ENCODE measurements around the gene HOXD10. TPM values are rescaled to one million over a fixed set of nuclear protein-coding genes. Genes with fewer than 3 reads are reported as not detected.
A peak's percentile ranks its signal among the peaks of the same experiment; 100 is the strongest.

HOXD10 gene
- total and polyA plus RNA-seq, 2 experiments from 2014 or later: not detected

DNA sequence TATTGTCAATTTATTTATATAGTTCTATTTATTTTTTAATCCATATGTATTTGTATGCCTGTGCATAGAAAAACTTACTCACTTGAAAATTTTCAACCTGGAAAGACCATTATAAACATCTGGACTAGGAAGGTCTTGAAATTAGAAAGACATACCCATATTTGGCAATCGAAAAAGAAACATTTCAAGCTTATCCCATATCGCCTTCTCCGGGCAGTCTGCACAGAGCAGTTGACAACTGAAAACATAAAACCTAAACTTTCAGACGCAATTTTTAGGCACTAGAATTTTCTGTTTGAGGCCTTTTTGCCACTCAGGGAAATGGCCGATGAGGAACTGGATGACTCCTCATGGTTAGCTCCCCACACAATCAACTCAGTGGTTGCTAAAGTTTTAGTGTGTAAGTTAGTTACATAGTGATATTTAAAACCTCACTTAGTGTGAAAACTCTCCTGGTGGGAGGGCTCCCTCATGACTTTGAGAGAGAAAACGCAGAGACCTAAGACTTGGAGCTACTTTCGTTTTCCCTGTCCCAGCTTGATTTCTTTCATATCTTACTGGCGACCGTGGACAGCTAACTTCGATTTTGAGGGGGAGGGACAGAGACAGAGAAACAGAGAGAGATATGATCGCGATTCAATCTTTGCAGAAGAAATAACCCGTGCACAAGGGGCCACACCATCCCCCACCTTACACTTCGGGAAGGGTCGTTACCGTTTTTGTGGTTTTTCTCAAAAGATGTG lies 20.2 kb upstream of the HOXD10 start:
- H3K27me3 ChIP-seq: peaks cover 100% of the 10 kb centered on the region
- H3K4me3 ChIP-seq: no peak overlapping the region
- H3K4me1 ChIP-seq (ENCODE audit: low read depth): no peaks in the 10 kb centered on the region
- no peaks in the 10 kb centered on the region for H3K9me3 ChIP-seq (ENCODE audit: low read depth)
- TF ChIP-seq, protein P1, sequence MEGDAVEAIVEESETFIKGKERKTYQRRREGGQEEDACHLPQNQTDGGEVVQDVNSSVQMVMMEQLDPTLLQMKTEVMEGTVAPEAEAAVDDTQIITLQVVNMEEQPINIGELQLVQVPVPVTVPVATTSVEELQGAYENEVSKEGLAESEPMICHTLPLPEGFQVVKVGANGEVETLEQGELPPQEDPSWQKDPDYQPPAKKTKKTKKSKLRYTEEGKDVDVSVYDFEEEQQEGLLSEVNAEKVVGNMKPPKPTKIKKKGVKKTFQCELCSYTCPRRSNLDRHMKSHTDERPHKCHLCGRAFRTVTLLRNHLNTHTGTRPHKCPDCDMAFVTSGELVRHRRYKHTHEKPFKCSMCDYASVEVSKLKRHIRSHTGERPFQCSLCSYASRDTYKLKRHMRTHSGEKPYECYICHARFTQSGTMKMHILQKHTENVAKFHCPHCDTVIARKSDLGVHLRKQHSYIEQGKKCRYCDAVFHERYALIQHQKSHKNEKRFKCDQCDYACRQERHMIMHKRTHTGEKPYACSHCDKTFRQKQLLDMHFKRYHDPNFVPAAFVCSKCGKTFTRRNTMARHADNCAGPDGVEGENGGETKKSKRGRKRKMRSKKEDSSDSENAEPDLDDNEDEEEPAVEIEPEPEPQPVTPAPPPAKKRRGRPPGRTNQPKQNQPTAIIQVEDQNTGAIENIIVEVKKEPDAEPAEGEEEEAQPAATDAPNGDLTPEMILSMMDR (IDR thresholded peaks at IDR 0.05; ENCODE audit: low read depth, low read length): no peak
- H3K36me3 ChIP-seq: no peaks in the 10 kb centered on the region
- no peak for DNase-seq (ENCODE audit: low read depth in 1 of 2, low spot score in 1 of 2)
- H3K27ac ChIP-seq: no peak overlapping the region

DNA sequence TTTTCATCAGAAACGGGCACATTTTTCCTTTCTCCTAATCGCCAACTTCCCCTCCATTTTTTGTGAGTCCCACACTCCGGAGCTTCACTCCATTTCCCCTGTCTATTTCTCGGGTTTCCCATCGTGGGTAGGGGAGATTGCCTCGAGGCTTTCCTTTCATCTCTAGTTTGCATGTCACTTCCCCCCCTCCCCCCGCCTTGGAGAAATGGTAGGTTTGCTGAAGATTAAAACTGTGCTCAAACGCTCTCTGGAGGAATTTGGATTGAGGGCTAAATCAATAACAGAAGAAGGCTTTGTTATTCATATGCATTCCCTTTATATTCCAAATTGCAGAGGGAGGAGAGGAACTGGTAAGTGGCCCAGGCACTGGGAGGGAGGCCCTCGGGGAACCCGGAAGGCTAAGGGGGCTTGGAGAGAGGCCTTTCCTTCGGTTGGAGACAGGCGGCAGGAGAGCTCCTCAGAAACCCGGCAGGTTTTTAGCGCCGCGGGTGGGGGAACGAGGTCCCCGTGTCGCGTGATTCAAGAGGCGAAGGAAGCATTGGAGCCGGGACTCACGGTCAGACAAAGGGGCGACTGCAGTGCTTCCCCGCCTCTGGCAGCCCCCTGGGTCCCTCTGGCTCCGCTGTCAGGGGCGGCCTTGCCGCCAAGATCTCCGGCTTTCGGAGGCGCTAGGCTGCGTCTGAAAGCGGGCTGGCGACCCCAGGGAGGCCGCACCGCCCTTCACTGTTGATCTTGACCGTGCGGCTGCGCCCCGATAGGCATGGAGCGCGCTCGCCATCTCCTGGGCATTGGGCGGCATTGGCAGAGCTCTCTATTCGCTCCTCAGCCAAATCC lies 19.4 kb upstream of the HOXD10 start:
- no peaks in the 10 kb centered on the region for H3K36me3 ChIP-seq
- no peaks in the 10 kb centered on the region for H3K9me3 ChIP-seq (ENCODE audit: low read depth)
- peak overlapping the region; percentile 33 for H3K4me3 ChIP-seq
- DNase-seq (ENCODE audit: low read depth in 1 of 2, low spot score in 1 of 2): peak; percentile 65 to 88
- no peaks in the 10 kb centered on the region for H3K4me1 ChIP-seq (ENCODE audit: low read depth)
- H3K27ac ChIP-seq: no peak overlapping the region
- TF ChIP-seq, protein P1 (IDR thresholded peaks at IDR 0.05; ENCODE audit: low read depth, low read length): peak; percentile 74
- H3K27me3 ChIP-seq: peaks cover 100% of the 10 kb centered on the region

DNA sequence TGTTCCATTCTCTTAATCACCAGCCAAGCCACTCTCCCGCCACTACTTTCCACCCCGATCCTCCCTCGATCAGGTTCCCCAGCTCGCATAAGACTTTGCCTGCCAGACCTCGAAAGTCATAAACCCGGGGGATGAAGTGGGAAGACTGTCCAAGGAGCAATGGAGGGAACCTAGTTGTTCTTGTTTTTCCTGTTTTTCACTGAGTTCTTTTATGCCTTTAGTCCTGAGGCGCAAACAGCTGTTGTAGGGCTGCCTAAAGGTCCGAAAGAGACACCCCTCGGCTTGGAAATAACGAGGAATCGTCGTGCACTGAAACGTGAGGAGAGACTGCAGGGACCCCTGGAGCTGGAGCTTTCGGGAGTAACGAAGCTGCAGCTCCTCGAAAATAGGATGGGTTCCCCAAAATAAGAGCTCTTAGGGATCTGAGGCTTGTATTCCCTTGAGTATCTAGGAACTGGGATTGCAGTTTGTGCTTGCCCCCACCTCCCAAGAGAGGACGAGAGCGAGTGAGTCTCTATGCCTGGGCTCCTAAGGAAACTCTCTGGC lies 18.7 kb upstream of the HOXD10 start:
- no peaks in the 10 kb centered on the region for H3K36me3 ChIP-seq
- H3K27ac ChIP-seq: no peak overlapping the region
- H3K4me1 ChIP-seq (ENCODE audit: low read depth): no peaks in the 10 kb centered on the region
- no peak for DNase-seq (ENCODE audit: low read depth in 1 of 2, low spot score in 1 of 2)
- no peak overlapping the region for H3K4me3 ChIP-seq
- TF ChIP-seq, protein P1 (IDR thresholded peaks at IDR 0.05; ENCODE audit: low read depth, low read length): no peak
- H3K27me3 ChIP-seq: peaks cover 100% of the 10 kb centered on the region
- no peaks in the 10 kb centered on the region for H3K9me3 ChIP-seq (ENCODE audit: low read depth)

DNA sequence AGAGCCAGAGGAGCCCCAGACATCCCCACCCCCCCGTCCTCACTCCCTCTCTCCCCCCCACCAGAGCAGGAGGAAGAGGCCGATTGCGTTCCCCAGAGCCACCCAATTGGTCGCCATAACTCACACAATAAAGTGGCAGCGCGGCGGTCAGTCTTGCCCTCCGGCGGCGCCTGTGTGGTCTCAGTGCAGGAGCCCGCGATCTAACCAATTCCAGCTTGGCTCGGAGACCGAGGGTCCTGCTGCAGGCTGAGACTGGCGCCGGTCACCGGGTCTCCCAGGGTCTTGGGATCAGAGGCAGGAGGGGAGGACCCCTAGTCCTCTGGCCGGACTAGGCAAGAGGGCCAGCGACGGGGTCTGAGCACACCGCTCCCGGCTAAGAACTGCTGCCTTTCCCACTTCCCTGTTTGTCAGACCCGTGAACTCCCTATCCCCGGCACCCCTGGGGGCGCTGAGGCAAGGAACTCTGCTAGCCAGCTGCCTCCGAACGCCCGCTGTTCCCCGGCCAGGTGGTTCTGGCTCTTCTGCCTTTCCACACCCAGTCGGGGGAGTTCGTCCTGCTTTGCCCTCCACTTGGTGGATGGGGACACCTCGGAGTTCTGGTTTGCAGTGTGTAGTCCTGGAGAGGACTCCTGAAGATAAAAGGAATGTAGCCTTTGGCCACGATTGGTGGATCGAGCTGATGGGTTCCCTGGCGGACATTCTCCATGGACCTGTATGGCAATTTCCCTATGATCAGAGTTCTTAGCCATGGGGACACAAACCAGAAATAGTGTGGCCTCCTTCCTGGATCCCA lies 18.0 kb upstream of the HOXD10 start:
- TF ChIP-seq, protein P1 (IDR thresholded peaks at IDR 0.05; ENCODE audit: low read depth, low read length): no peak
- Histone ChIP-seq H3K36me3 (no peaks in the 10 kb centered on the region), H3K27me3 (peaks cover 100% of the 10 kb centered on the region), H3K27ac (no peak overlapping the region), H3K4me3 (no peak overlapping the region), H3K9me3 (ENCODE audit: low read depth) (no peaks in the 10 kb centered on the region), H3K4me1 (ENCODE audit: low read depth) (no peaks in the 10 kb centered on the region)
- no peak for DNase-seq (ENCODE audit: low read depth in 1 of 2, low spot score in 1 of 2)

DNA sequence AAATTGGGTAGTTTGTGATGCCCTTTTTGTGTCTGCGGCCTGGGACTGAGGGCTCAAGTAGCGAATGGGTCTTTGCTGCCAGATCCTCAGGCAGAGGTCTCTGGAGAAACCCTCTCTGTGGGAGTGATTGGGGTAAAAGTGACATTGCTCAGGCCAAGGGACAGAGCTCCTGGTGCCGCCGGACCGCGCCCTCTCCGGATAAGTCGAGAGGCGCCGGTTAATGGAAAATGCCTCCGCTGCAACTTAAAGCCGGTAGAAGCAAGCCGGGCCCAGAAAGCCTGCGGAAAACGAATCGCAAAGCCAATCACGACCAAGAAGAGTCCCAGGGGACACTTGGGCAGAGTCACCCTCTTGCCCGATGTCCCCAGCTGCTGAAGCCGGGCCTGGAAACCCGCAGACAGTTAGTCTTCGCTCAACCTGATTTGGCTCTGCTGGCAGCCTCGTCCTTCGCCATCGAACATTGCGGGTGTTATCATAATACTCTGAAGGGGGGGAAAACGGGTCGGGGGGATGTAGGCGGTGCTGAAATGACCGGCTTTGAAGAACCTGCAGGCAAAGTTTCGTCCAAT lies 17.3 kb upstream of the HOXD10 start:
- Histone ChIP-seq H3K27ac (no peak overlapping the region), H3K27me3 (peaks cover 100% of the 10 kb centered on the region), H3K9me3 (ENCODE audit: low read depth) (no peaks in the 10 kb centered on the region), H3K4me3 (no peak overlapping the region), H3K36me3 (no peaks in the 10 kb centered on the region), H3K4me1 (ENCODE audit: low read depth) (peaks cover under 1% of the 10 kb centered on the region)
- DNase-seq (ENCODE audit: low read depth in 1 of 2, low spot score in 1 of 2): no peak
- TF ChIP-seq, protein P1 (IDR thresholded peaks at IDR 0.05; ENCODE audit: low read depth, low read length): no peak
